ENCODE results near the gene EFNA5.

DNA sequence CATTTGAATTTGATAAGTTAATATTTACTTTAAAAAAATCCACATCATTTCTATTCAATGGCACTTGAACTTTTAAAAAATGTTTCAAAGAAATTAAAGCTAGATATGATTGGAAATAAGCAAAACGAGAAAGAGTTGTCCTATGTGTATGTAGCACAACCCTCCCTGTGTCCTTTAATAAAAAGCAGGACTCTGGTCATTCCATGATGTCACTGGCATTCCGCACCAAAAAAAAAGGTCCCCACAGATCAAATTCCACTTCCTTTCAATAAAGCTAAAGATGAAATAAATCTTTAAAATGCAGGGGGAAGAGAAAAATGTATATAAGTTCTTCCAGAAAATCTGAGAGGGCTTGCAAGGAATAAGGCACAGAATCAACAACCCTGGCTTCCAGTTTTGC lies 103.8 kb downstream of the EFNA5 start:
- no peak for TF ChIP-seq POLR2A (IDR thresholded peaks at IDR 0.05)
- TF ChIP-seq POLR2AphosphoS5 (IDR thresholded peaks at IDR 0.05) = no peak

All from gastroesophageal sphincter (tissue), 2 donors.